ENCODE data around the gene CDH22. TPM values are rescaled to one million over a fixed set of nuclear protein-coding genes. Genes with fewer than 3 reads are reported as not detected.

CDH22 gene
- polyA plus RNA-seq, 1 donor = 0.37 TPM

- Histone ChIP-seq H3K27ac (ENCODE audit: low read length) (no peak overlapping the region), H3K36me3 (ENCODE audit: control insufficient read depth, insufficient read depth, low read length) (no peaks in the 10 kb centered on the region), H3K4me1 (ENCODE audit: control insufficient read depth, insufficient read depth, low read length) (no peaks in the 10 kb centered on the region), H3K9me3 (ENCODE audit: control insufficient read depth, low read depth, low read length) (no peaks in the 10 kb centered on the region), H3K27me3 (ENCODE audit: control insufficient read depth, insufficient read depth, low read length) (peaks cover 21% of the 10 kb centered on the region), H3K4me3 (ENCODE audit: low read length) (no peak overlapping the region)
- WGBS (ENCODE audit: insufficient coverage, low lambda C conversion rate) = 100% methylated on average over 1 of the region's 4 CpGs
- DNase-seq = no peak
Measured at GRCh38 chr20:46214824-46215488, 93.3 kb downstream of the CDH22 start.

DNA sequence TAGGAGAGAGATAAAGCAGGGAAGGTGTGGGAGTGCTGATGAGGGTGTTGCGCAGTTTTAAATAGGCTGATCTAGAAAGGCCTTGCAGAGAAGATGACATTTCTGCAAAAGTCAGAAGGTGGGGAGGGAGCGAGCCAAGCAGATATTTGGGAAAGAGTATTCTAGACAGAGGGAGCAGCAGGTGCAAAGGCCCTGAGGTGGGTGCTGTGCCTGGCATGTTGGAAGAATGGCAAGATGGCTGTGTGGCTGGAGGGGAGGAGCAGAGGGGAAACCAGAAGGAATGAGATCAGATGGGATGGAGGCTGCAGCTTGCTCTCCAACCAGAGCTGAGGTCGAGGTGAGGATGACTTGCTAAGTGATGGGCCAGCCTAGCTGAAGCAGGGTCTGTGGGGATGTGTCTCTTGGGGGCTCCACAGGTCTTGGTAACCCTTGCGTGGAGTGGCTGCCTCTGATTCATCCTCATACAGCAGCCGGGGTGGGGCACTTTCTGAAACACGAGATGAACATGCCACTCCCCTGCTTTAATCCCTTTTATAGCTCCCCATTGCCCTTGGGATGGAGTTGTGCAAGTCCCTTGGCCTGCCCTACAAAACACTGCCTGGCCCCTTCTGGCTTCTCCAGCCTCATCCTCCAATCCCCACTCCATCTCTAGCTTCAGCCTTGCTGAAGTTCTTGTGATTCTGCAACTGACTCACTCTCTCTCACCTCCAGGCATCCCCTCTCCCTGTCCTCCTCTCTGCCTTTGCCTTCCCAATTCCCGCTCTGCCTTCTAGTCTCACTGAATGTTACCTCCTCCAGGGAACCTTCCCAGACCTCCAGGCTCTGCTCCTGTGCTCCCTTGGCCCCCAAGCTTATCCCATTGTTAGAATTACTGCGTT, 94.1 kb downstream of the CDH22 start:
- Histone ChIP-seq H3K36me3 (ENCODE audit: control insufficient read depth, insufficient read depth, low read length) (no peaks in the 10 kb centered on the region), H3K4me3 (ENCODE audit: low read length) (no peak overlapping the region), H3K27ac (ENCODE audit: low read length) (no peak overlapping the region), H3K4me1 (ENCODE audit: control insufficient read depth, insufficient read depth, low read length) (no peaks in the 10 kb centered on the region), H3K27me3 (ENCODE audit: control insufficient read depth, insufficient read depth, low read length) (peaks cover 29% of the 10 kb centered on the region), H3K9me3 (ENCODE audit: control insufficient read depth, low read depth, low read length) (no peaks in the 10 kb centered on the region)
- WGBS (ENCODE audit: insufficient coverage, low lambda C conversion rate) = 50% methylated on average over 1 of the region's 8 CpGs
- DNase-seq = no peak

GRCh38 chr20:46212876-46213275, 95.4 kb downstream of the CDH22 start:
- WGBS (ENCODE audit: insufficient coverage, low lambda C conversion rate) = no CpG with 5 or more reads among the region's 11 CpGs
- H3K27ac ChIP-seq (ENCODE audit: low read length) = no peak overlapping the region
- H3K4me3 ChIP-seq (ENCODE audit: low read length) = no peak overlapping the region
- DNase-seq = no peak
- H3K9me3 ChIP-seq (ENCODE audit: control insufficient read depth, low read depth, low read length) = no peaks in the 10 kb centered on the region
- H3K4me1 ChIP-seq (ENCODE audit: control insufficient read depth, insufficient read depth, low read length) = no peaks in the 10 kb centered on the region
- H3K27me3 ChIP-seq (ENCODE audit: control insufficient read depth, insufficient read depth, low read length) = peaks cover 38% of the 10 kb centered on the region
- no peaks in the 10 kb centered on the region for H3K36me3 ChIP-seq (ENCODE audit: control insufficient read depth, insufficient read depth, low read length)

DNA sequence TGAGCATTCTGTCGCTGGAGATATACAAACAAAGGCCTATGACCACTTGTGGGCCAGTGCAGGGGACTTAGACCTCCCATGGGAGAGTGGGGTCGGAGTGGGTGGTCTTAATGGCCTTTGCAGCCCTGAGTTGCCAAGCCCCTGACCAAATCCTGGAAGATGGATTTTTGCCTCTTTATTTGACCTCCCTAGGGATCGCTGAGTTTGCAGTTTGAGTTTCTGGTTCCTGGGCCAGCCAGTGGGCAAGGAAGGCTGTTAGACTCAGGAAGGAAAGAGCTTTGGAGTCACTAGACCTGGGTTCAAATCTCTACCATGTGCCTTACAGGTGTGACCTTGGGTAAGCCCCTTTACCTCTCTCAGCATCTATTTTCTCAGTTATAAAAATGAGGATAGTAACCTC, 96.0 kb downstream of the CDH22 start:
- no peaks in the 10 kb centered on the region for H3K9me3 ChIP-seq (ENCODE audit: control insufficient read depth, low read depth, low read length)
- H3K27me3 ChIP-seq (ENCODE audit: control insufficient read depth, insufficient read depth, low read length) = peaks cover 41% of the 10 kb centered on the region
- H3K27ac ChIP-seq (ENCODE audit: low read length) = no peak overlapping the region
- no peak for DNase-seq
- H3K36me3 ChIP-seq (ENCODE audit: control insufficient read depth, insufficient read depth, low read length) = no peaks in the 10 kb centered on the region
- no CpG with 5 or more reads among the region's 3 CpGs for WGBS (ENCODE audit: insufficient coverage, low lambda C conversion rate)
- H3K4me3 ChIP-seq (ENCODE audit: low read length) = no peak overlapping the region
- no peaks in the 10 kb centered on the region for H3K4me1 ChIP-seq (ENCODE audit: control insufficient read depth, insufficient read depth, low read length)

DNA sequence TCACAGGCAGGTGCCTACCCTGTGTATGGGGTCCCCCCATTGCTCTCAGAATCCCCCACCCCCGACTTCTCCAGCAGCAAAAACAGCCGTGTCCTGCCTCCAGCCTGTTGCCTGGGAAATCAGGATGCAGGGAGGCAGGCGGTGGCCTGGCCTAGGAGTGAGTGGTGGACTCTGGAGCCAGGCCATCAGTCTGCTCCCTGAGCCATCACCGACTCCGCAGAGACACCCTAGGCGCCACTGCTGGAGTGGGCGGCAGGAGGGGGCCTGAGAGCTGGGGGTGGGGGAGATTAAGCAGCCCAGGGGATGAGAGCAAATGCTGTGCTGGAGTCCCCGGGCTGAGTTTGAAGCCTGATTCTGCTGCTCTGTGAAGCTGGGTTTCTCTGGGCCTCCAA, 97.0 kb downstream of the CDH22 start:
- Histone ChIP-seq H3K27me3 (ENCODE audit: control insufficient read depth, insufficient read depth, low read length) (peaks cover 47% of the 10 kb centered on the region), H3K4me3 (ENCODE audit: low read length) (no peak overlapping the region)
- DNase-seq = no peak

DNA sequence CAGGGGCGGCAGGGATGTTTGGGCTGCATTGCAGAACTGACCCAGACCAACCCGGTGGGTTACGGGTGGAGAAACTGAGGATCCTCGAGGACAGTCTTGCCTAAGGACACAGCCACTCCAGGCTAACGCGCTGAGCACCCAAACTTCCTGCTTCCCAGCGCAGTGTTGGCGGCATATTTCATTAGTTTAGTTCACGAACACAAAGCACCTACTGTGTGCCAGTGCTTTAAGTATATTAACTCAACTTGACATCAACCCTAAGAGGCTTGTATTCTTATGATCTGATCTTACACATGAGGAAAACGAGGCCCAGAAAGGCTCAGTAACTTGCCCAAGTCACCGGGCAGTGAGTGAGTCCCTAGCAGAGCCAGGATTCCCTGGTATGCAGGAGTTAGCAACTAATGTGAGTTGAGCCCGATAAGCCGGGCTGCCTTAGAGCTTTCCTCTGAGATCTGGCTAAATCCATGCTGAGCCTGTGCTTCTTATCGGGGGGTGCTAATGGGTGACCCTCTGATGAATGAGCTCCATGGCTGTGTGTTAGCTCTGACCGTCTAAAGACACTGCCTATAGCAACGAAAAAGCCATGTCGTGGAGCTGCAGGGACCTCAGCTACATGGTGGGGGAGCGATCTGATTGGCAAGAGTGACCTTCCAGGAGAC, 97.5 kb downstream of the CDH22 start:
- no CpG with 5 or more reads among the region's 18 CpGs for WGBS (ENCODE audit: insufficient coverage, low lambda C conversion rate)
- Histone ChIP-seq H3K4me3 (ENCODE audit: low read length) (no peak overlapping the region), H3K27me3 (ENCODE audit: control insufficient read depth, insufficient read depth, low read length) (peaks cover 47% of the 10 kb centered on the region)

More for the DNA sequence above, 97.0 kb downstream of the CDH22 start:
- Histone ChIP-seq H3K36me3 (ENCODE audit: control insufficient read depth, insufficient read depth, low read length) (no peaks in the 10 kb centered on the region), H3K4me1 (ENCODE audit: control insufficient read depth, insufficient read depth, low read length) (no peaks in the 10 kb centered on the region), H3K27ac (ENCODE audit: low read length) (no peak overlapping the region), H3K9me3 (ENCODE audit: control insufficient read depth, low read depth, low read length) (no peaks in the 10 kb centered on the region)
- 80% methylated on average over 1 of the region's 8 CpGs for WGBS (ENCODE audit: insufficient coverage, low lambda C conversion rate)

DNA sequence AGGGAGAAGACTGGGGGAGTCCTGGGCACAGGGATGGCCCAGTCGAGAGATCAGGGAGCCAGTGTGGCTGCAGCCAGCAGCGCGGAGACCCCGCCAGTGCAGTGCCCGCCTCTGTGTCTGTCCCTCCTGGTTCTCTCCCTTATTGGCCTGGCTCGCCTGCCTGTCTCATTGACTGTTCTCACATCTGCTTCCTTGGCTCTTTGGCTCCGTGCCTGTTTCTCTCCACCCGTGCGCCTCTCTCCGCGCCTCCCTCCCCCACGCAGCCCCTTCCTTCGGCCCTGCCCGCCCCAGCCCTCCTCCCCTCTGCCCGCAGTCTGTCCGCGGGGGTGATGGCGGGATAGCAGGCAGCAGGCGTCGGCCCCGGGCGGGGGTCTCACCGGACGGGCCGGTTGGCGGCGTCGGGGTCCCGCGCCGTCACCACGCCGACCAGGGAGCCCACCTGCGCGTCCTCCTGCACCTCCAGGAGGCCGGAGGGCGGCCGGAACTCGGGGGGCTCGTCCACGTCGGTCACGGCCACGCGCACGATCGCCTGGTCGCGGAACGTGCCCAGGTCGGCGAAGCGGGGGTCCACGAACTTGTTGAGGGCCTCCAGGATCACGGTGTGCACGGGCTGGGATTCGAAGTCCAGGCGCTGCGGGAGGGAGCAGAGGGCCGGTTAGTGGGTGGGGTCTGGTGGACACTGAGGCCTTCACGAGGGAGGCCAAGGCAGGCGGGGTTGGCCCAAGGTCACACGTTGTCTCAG, 98.2 kb downstream of the CDH22 start:
- no peaks in the 10 kb centered on the region for H3K36me3 ChIP-seq (ENCODE audit: control insufficient read depth, insufficient read depth, low read length)
- WGBS (ENCODE audit: insufficient coverage, low lambda C conversion rate) = no CpG with 5 or more reads among the region's 63 CpGs
- no peak overlapping the region for H3K4me3 ChIP-seq (ENCODE audit: low read length)
- DNase-seq = peak in 1 of 2 donors; percentile 21
- H3K9me3 ChIP-seq (ENCODE audit: control insufficient read depth, low read depth, low read length) = no peaks in the 10 kb centered on the region
- no peak overlapping the region for H3K27ac ChIP-seq (ENCODE audit: low read length)
- H3K4me1 ChIP-seq (ENCODE audit: control insufficient read depth, insufficient read depth, low read length) = no peaks in the 10 kb centered on the region
- H3K27me3 ChIP-seq (ENCODE audit: control insufficient read depth, insufficient read depth, low read length) = peaks cover 47% of the 10 kb centered on the region

More for the DNA sequence above, 97.5 kb downstream of the CDH22 start:
- no peak overlapping the region for H3K27ac ChIP-seq (ENCODE audit: low read length)
- H3K4me1 ChIP-seq (ENCODE audit: control insufficient read depth, insufficient read depth, low read length) = no peaks in the 10 kb centered on the region
- DNase-seq = no peak
- no peaks in the 10 kb centered on the region for H3K36me3 ChIP-seq (ENCODE audit: control insufficient read depth, insufficient read depth, low read length)
- H3K9me3 ChIP-seq (ENCODE audit: control insufficient read depth, low read depth, low read length) = no peaks in the 10 kb centered on the region

- no peaks in the 10 kb centered on the region for H3K4me1 ChIP-seq (ENCODE audit: control insufficient read depth, insufficient read depth, low read length)
Measured at GRCh38 chr20:46207793-46208192, 100.5 kb downstream of the CDH22 start.

DNA sequence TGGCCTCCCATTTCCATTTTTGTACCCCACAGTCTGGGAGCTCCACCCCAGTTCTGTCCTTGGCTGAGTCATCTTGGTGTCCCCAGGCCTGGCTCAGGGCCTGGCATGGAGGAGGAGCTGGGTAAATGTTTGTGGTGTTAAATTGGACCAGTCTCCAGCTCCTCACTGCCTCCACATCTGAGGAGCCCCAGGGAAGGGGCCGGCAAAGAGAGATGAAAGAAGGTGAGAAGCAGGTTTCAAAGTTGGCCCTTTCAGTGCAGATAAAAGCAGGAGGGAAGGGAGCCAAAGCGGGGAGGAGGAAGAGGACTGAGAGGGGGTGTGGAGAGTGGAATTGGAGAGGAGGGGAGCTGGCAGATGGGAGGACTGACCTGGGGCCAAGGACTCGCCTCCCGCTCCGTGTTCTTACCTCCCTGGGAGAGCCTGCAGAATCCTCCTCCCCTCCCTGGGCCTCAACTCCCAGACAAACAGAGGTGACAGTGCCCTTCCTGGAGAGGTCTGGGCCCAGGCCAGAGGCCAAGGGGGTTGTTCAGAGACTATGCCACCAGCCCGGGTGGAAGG, 101.2 kb downstream of the CDH22 start:
- Histone ChIP-seq H3K9me3 (ENCODE audit: control insufficient read depth, low read depth, low read length) (no peaks in the 10 kb centered on the region), H3K27ac (ENCODE audit: low read length) (no peak overlapping the region), H3K4me1 (ENCODE audit: control insufficient read depth, insufficient read depth, low read length) (no peaks in the 10 kb centered on the region), H3K27me3 (ENCODE audit: control insufficient read depth, insufficient read depth, low read length) (peaks cover 58% of the 10 kb centered on the region), H3K4me3 (ENCODE audit: low read length) (no peak overlapping the region), H3K36me3 (ENCODE audit: control insufficient read depth, insufficient read depth, low read length) (no peaks in the 10 kb centered on the region)
- no peak for DNase-seq
- WGBS (ENCODE audit: insufficient coverage, low lambda C conversion rate) = no CpG with 5 or more reads among the region's 6 CpGs

More at GRCh38 chr20:46207793-46208192, 100.5 kb downstream of the CDH22 start:
- peaks cover 55% of the 10 kb centered on the region for H3K27me3 ChIP-seq (ENCODE audit: control insufficient read depth, insufficient read depth, low read length)
- DNase-seq = no peak
- no peak overlapping the region for H3K4me3 ChIP-seq (ENCODE audit: low read length)
- H3K36me3 ChIP-seq (ENCODE audit: control insufficient read depth, insufficient read depth, low read length) = no peaks in the 10 kb centered on the region
- WGBS (ENCODE audit: insufficient coverage, low lambda C conversion rate) = no CpG with 5 or more reads among the region's 2 CpGs
- no peaks in the 10 kb centered on the region for H3K9me3 ChIP-seq (ENCODE audit: control insufficient read depth, low read depth, low read length)
- no peak overlapping the region for H3K27ac ChIP-seq (ENCODE audit: low read length)
